GM18867 (cell line): Measurements from ENCODE around the gene ARL6IP5.

Experiments used
- ATAC-seq: cut with Tn5 transposase; IDR thresholded peaks from one replicate; pipeline ENCODE4 v1.9.1; 2021; ENCODE audit warnings: mild to moderate bottlenecking, moderate library complexity; ENCODE audit not compliant: unreplicated experiment

Gene ARL6IP5

DNA sequence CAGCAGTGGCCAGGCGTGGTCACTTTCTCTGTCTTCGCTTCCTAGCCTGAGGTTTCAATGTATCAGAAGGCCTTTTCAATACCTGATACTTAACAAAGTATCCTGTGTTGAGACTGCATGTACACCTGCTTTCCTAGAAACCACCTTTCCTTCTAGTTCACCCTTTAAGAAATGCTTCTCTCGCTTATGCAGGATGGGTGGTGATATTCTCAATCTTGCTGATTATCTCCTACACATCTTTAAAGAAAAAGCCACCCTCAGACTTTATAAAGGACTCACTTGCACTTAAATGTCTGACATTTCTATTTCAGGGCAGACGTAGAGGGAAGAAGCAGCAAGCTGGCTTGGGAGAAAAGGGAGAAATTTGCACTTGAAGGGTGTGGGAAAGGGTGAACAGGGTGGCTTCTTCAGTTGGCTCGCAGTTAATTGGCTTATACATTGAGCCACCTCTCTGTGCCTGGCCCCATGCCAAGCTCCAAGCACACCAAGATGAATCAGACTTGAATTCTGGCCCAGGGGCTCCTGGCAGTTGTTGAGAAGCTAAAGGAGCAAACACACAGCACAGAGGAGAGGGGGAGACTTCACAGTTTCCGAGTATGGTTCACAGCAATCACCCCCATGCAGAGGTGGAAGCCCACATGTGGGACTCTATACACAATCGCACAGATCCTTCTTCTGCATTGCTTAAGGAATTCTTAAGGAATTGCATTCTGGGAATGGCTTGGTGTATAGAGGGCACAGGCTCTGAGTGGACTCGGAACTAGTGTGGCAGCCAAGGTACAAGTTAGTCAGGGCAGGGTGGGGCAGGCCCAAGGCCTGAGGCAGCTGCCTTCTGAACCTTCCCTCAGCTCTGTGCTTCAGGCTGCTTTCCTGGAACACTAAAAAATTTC, 1.3 kb downstream of the ARL6IP5 start:
- ATAC-seq, result no peak

DNA sequence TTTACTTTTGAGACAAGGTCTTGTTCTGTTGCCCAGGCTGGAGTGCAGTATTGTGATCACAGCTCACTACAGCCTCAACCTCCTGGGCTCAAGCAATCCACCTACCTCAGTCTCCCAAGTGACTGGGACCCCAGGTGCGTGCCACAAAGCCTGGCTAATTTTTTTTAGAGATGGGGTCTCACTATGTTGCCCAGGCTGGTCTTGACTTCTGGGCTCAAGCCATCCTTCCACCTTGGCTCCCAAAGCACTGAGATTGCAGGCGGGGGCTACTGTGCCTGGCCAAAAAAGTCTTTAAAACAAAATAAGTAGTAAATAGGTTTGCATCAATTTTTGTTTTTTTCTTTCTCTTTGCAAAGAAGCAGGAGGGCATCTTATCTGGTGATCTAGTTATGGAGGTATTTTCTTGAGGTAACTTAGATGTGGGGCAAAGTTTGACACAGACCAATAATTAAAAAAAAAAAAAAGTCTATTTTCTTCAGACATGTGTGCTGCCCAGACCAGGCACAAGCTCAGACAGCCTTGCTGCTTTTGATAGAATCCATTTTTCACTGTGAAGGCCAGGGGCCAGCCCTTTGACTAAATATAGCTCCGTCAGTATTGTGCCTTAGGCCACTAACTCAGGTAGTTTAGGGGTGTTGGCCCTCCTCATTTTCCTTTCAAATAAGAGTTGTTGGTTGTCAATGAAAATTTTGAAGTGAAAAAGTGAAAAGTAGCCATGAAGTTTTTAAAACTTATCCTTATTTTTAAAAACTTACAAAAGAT, 2.5 kb downstream of the ARL6IP5 start:
- no peak for ATAC-seq

DNA sequence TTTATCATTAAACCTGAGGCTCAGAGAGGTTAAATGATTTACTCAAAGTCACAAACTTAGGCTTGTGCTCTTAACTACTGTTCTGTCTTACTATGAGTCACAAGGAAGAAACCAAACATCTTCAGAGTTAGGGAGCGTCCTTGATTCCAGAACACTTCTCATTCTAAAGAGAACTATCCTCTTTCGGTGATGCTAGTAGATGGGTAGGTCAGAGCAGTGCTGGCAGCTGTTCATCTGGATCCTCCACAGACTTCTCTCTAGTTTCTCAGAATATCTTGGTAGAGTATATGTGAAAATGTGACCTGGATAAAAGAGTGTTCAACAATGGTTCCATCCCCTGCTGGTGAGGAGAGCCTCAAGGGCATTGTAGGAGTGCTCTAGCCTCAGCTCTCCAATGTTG, 3.3 kb downstream of the ARL6IP5 start:
- ATAC-seq, result no peak

DNA sequence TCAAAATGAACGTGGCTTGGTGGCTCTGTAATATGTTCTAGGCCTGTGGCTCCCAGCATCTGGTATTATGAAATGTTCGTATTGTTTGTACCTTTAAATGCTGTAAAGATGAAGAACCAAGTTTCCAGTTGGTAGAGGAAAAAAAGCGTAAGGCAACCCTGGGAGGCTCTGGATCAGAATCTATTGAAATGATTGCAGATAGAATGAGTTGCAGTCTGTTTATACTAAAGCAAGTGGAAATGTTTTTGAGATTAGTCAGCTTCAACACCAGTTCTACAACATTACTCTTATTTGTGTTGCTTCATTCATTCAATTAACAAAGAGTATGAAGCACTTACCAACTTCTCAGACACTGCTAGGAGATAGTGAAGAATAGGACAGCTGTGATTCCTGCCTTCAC, 5.3 kb downstream of the ARL6IP5 start:
- no peak for ATAC-seq

DNA sequence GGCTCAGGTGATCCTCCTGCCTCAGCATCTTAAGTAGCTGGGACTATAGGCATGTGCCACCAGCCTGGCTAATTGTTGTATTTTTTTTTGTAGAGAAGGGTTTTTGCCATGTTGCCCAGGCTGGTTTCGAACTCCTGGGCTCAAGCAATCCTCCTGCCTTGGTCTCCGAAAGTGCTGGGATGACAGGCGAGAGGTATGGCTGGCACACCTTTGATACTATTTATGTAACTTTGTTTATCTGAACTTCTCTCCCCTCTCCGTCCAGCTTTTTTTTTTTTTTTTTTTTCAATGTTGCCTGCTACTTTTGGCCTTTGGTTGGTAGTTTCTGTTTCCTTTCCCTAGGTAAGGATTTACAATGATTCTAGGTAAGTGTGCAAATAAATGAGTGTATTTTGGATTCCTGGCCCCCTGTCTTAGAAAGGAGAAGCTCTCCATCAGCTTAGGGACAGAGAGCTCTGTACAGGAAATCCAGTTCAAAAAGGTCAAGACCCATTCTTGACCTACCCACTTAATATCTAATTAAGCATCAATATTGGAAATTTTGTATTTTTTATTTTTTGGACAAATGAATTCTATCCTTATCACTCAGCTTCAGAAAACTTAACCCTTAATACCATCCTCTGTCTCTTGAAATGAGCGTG, 6.8 kb downstream of the ARL6IP5 start:
- no peak for ATAC-seq

DNA sequence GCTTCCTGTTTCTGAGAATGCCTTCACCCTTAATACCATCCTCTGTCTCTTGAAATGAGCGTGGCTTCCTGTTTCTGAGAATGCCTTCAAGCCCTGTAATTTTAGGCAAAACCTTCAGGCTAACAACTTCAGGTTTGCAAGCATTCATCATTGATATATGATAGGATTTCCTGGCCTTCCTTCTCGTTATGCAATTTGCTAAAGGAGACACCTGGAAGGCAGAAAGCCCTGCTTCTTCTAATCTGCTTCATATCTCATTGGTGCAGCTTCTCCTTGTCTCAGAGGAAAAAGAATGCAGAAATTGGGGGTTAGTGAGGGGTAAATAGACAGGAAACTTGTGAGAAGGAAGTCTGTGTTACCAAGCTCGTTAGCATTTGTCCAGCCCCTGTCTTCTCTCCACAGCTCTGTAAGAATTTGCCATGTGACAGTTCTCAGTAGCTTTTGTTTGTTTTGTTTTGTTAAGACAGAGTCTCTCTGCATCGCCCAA, 7.3 kb downstream of the ARL6IP5 start:
- ATAC-seq, result peak; percentile 78

DNA sequence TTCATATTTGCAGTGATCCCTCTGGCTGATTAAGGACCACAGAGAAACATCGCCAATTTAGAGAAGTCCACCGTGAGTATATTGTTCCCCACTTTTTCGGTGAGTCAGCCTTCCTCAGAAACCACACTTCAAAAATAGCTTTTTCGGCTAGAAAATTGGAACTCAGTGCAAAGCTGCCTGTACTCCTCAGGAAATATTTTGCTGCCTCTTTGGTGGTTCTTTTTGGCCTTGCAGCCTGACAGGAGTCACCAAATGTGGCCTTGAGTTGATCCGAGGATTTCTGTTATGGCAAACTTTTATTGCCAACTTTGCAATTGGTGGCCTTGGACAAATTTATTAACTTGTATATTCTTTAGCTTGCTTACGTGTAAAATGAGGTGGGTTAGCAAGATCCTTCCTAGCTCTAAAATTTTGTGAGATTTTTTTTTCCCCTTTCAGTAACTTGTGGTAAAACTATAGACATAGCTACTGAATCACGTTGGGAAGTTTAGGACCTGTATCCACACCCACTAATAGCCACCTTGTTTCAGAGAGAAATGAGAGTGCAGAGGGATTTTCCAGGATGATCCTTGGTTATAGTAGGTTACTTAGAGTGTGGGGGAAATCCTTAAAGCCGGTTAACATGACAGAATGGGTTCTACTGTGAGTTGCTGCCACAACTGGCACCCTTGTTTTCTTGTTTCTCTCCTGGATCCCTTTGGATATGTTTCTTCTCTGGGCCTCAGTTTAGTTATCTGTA, 9.9 kb downstream of the ARL6IP5 start:
- ATAC-seq, result no peak

DNA sequence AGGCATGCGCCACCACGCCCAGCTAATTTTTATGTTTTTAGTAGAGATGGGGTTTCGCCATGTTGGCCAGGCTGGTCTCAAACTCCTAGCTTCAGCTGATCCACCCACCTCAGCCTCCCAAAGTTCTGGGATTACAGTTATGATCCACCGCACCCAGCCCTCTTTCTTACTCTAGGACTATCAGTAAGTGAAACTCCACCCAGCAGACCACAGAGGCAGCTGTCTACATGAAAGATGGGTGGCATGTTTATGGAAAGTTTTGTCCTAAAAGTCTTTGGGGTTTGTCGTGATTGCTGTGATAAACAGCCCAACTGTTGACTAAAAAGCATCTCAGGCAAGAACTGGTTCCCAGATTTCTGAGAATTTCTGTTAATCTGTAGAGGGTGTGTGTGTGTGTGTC, 10.9 kb downstream of the ARL6IP5 start:
- ATAC-seq, result peak; percentile 30

DNA sequence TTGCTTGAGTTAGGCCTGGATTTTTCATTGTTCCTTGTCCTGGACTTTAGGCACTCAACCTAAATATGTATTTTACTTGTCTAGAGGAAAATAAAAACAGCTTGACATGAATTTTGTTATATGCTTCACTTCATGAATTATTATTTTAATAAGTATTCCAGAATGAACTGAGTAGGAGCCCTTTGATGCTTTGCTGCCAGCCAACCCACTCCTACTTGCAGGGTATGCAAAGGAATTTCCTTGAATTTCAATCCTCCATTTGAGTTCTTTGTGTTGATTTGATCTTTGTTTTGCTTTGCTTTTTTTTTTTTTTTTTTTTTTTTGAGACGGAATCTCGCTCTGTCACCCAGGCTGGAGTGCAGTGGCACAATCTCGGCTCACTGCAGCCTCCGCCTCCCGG, 11.6 kb downstream of the ARL6IP5 start:
- no peak for ATAC-seq

DNA sequence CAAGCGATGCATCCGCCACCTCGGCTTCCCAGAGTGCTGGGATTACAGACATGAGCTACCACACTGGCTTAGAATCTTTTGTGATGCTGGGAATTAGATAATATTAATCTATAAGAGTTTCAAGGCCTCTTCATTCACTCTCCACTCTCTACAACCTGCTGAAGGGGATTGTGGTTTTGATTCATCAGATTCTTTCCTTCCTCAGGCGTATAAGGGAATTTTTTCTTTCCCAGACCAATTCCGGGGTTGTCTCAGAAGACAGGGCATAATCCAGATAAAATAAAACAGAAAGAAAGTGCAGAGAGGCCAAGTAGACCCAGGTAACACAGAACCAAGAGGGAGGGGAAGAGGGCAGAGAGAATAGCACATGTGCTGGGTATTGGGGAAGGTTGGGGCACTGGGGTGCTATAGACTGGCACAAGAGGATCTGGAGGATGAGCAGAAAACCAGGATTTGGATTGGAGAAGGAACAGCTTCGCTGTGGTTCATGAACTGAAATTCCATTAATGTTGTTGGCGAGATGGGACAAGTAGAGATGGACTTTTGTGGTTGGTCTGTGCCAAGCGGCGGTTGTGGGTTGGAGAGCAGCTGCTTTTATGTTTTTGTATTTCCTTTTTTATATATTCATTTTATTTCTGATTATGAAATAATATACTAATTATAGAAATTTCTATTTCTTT, 12.8 kb downstream of the ARL6IP5 start:
- no peak for ATAC-seq

DNA sequence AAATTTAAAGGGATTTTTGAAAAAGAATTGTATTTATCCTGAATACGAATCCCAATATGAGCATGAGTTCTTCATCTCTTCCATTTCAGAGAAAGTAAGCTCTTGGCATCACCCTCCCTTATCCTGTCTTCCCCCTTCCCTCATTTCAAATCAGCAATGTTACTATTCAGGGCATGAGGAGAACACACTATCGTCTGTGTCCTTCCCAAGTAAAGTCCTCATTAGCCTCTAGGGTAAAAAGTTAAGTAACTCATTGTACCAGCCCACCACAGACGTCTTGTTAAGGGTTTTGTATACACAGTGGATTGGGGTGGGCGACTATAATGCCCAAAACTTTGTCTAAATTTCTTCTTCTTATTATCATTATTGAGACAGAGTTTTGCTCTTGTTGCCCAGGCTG, 14.8 kb downstream of the ARL6IP5 start:
- ATAC-seq, result no peak

DNA sequence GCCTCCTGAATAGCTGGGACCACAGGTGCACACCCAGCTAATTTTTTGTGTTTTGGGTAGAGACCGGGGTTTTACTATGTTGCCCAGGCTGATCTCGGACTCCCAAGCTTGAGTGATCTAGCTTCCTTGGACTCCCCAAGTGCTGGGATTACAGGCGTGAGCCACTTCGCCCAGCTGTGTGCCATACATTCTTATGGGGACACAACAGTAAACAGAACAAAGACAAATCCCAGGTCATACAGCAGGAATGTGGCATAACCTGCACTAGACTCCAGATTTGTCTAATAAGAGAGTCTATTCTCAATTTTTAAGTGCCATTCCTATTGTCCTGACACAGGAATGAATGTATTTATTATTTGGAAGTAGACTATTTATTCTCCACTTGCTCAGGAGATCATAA, 17.6 kb downstream of the ARL6IP5 start:
- ATAC-seq, result no peak

DNA sequence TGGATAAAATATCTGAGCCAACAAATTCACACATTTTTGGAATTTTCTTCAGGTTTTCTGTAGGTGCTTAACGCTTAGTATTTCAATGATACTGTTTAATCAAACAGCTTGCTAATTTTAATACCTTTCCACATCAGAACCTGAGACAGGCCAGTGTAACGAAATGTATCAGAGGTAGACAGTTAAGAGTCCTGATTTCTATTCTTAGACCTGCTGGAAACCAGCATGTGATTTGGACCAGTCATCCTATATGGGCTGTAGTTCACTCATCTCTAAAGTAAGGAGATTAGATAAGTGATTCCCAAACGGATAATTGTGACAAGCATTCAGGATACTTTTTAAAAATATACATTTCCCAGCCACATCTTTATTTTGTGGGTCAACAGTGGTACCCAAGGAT, 18.4 kb downstream of the ARL6IP5 start:
- no peak for ATAC-seq

DNA sequence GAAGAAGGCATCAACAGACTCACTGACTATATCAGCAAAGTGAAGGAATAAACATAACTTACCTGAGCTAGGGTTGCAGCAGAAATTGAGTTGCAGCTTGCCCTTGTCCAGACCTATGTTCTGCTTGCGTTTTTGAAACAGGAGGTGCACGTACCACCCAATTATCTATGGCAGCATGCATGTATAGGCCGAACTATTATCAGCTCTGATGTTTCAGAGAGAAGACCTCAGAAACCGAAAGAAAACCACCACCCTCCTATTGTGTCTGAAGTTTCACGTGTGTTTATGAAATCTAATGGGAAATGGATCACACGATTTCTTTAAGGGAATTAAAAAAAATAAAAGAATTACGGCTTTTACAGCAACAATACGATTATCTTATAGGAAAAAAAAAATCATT, 19.8 kb downstream of the ARL6IP5 start:
- no peak for ATAC-seq

DNA sequence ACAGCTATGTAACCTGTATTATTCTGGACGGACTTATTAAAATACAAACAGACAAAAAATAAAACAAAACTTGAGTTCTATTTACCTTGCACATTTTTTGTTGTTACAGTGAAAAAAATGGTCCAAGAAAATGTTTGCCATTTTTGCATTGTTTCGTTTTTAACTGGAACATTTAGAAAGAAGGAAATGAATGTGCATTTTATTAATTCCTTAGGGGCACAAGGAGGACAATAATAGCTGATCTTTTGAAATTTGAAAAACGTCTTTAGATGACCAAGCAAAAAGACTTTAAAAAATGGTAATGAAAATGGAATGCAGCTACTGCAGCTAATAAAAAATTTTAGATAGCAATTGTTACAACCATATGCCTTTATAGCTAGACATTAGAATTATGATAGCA, 20.6 kb downstream of the ARL6IP5 start:
- ATAC-seq, result no peak

DNA sequence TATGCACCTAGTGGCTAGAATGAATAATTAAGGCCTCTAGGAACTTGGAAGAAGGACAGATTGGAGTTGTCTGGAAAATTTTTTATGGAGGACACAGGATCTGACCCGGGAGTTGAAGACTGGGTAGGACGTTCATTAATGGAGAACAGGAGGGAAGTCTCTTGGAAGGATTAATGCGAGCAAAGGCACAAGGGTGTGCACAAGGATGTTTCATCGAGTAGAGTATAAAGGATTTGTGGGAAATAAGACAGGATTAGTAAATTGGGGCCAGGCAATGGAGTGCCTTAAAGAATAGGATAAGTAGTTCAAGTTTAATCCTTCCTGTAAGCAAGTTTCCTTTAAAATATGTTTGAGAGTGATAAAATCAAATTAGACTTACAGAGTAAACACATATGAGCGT, 23.1 kb downstream of the ARL6IP5 start:
- no peak for ATAC-seq

DNA sequence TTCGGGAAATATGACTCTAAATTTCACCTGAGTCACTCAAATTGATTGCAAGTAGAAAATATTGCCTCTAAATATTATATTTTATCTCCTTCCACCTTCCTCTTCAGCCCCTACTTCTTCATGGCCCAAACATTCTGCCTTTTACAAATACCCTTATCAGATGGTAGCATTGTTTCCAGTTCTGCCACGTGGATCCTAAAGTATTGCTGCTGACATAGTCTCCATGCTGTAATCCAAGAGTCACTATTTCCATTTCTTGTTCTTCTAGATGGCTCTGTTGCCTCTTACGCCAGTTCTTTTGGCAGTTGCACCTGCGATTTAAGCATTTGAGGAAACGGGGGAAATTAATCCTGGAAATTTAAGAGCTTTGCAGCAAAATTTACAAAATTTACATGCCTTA, 24.1 kb downstream of the ARL6IP5 start:
- ATAC-seq, result no peak

DNA sequence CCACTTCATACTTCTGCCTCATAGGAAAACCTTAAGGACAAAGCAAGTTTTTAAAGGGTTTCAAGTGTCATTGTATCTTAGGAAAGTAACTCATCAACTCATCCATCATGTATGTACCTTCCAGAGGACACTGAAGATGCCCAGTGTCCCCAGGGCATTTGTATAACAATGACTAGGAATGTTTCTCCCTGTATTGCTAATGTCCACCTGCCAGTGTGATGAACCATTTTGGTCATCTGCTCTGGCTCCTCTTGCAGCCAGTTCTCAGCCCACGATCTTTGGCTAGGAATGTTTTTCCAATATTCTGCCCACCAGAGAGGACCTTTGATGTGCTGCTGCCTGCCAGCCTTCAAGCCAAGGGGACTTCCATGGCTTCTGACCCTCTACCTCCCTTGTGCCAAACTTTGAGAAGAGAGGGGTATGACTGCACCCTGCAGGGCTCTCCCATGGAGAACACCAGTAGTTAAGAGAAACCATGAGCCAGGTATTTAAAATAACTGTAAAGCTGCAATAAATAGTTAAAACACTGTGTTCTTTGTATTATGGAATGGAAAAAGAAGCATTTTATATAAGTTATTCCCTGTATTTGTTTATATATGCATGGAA, 26.3 kb downstream of the ARL6IP5 start:
- no peak for ATAC-seq

DNA sequence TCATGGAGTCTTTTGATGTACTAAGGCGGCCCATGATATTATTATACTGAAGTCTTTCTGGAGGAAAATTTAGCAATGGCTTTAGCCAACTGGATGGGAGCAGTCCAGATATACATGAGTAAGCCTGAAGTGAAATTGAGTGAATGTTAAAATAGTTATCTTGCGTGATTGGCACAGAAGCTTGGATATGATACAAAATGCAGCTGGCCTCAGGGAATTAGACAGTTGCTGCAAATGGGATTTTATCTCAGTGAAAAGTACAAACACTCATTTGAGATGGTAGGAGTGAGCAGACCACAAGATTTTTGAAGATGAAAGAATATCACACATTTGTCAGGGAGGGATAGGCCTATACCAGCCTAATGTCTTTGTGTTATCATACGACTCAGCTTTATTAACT, 28.8 kb downstream of the ARL6IP5 start:
- ATAC-seq, result no peak

DNA sequence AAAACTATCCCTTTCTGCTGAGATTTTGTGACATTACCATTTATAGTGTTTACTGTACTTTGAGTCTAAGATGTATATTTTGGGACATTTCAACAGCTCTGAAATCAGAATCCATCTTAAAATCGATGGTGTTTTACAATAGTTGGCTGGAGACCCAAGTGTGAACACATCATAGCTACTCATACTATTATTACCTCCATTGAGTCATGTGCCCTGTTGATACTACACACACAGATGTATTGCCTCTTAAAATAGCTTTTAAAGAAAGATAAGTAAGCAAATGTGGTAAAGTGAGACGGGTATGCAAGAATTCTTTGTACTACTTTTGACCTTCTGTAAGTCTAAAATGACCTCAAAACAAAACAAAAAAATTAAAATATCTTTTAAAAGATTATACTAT, 31.0 kb downstream of the ARL6IP5 start:
- ATAC-seq, result no peak
